OCI-LY3 (cell line): ENCODE measurements around the gene AP3M1.

Source experiments
- CTCF ChIP-seq: fragments of 200-600, 300-600 bp; sonication (generic); IDR thresholded peaks from 2 replicates; pipeline ENCODE4 v1.5.1; 2014; ENCODE audit warnings: antibody characterized with exemption, low read length, low read depth
- EZH2phosphoT487 ChIP-seq: fragments of 200-600 bp; shearing (Covaris generic); IDR thresholded peaks from 2 replicates; pipeline ENCODE4 v1.6.1; 2018; ENCODE audit warnings: antibody characterized with exemption, mixed run types, low read depth

- no peak for TF ChIP-seq CTCF
- TF ChIP-seq EZH2phosphoT487, result no peak
Observed at GRCh38 chr10:74150204-74150989, at the start of gene AP3M1.
